GM10266 (cell line): ENCODE data around the gene STK35.

ENCODE experiments used
- DNase-seq: peaks from one replicate; pipeline ENCODE4 v3.0.0; 2012; ENCODE audit errors: extremely low spot score
- CTCF ChIP-seq: IDR thresholded peaks from 2 replicates; pipeline ENCODE4 v1.5.1; 2012; ENCODE audit warnings: mild to moderate bottlenecking, low read depth; ENCODE audit not compliant: control insufficient read depth, insufficient read depth; ENCODE audit errors: missing control alignments

The STK35 gene

GRCh38 chr20:2141600-2142575 is 40.3 kb downstream of the STK35 start:
- no peak for TF ChIP-seq CTCF
- DNase-seq: no peak

- no peak for TF ChIP-seq CTCF
- DNase-seq: no peak
Measured at GRCh38 chr20:2142649-2143048, 41.0 kb downstream of the STK35 start.

GRCh38 chr20:2143594-2143993 is 42.0 kb downstream of the STK35 start:
- no peak for DNase-seq
- no peak for TF ChIP-seq CTCF

GRCh38 chr20:2144850-2145249 is 43.2 kb downstream of the STK35 start:
- TF ChIP-seq CTCF: no peak
- DNase-seq: no peak

- TF ChIP-seq CTCF: no peak
- DNase-seq: no peak
Measured at GRCh38 chr20:2145376-2145775, 43.7 kb downstream of the STK35 start.

GRCh38 chr20:2146080-2146867 is 44.6 kb downstream of the STK35 start:
- no peak for DNase-seq
- TF ChIP-seq CTCF: no peak
